Measurements from ENCODE around the gene PCIF1.

The PCIF1 gene

GRCh38 chr20:45997187-45997586, 62.7 kb downstream of the PCIF1 start:
- no peak for DNase-seq

Data from NCI-H2227 treated with DMSO at 0.1 percent for 48 hours (cell line).